ENCODE data around the gene ITPRIPL2. TPM values are rescaled to one million over a fixed set of nuclear protein-coding genes. Genes with fewer than 3 reads are reported as not detected.

ITPRIPL2 gene
- total RNA-seq, 3 donors from 2014 or later (not counting 1 experiment from before 2014, with no cell fraction given) = 0.18 to 5.7 (median 2.5) TPM

GRCh38 chr16:19102187-19102872 lies 11.4 kb upstream of the ITPRIPL2 start:
- intact Hi-C loops (cut with micrococcal nuclease) = no loop called here
- Mint-ChIP-seq H3K4me3 (no peak overlapping the region), H3K4me1 (no peaks in the 10 kb centered on the region), H3K36me3 (no peaks in the 10 kb centered on the region), H3K27me3 (ENCODE audit: low read depth in 2 of 2) (peaks cover 2 to 3% of the 10 kb centered on the region in 2 donors), H3K27ac (no peak overlapping the region), H3K9me3 (no peaks in the 10 kb centered on the region)
- H3K4me1 ChIP-seq (ENCODE audit: control insufficient read depth, insufficient read depth, low read length) = no peaks in the 10 kb centered on the region
- DNase-seq (no peak), ATAC-seq (no peak)
- H3K27ac ChIP-seq (ENCODE audit: low read length) = no peak overlapping the region
- 91% methylated on average over 13 of the region's 16 CpGs for WGBS (ENCODE audit: insufficient coverage)
- no peaks in the 10 kb centered on the region for H3K36me3 ChIP-seq (ENCODE audit: control insufficient read depth, insufficient read depth, low read length)
- no peak overlapping the region for H3K4me3 ChIP-seq (ENCODE audit: low read length)
- H3K27me3 ChIP-seq (ENCODE audit: control insufficient read depth, insufficient read depth, low read length) = no peaks in the 10 kb centered on the region
- H3K9me3 ChIP-seq (ENCODE audit: control insufficient read depth, insufficient read depth, low read length) = no peaks in the 10 kb centered on the region
- no peak for TF ChIP-seq CTCF (IDR thresholded peaks at IDR 0.05)

- intact Hi-C loops (cut with micrococcal nuclease) = no loop called here
- Mint-ChIP-seq H3K4me3 (no peak overlapping the region), H3K36me3 (no peaks in the 10 kb centered on the region), H3K4me1 (no peaks in the 10 kb centered on the region), H3K27ac (no peak overlapping the region), H3K27me3 (ENCODE audit: low read depth in 2 of 2) (peaks cover 3 to 8% of the 10 kb centered on the region in 2 donors), H3K9me3 (no peaks in the 10 kb centered on the region)
- no peaks in the 10 kb centered on the region for H3K36me3 ChIP-seq (ENCODE audit: control insufficient read depth, insufficient read depth, low read length)
- DNase-seq (no peak), ATAC-seq (no peak)
- no peaks in the 10 kb centered on the region for H3K27me3 ChIP-seq (ENCODE audit: control insufficient read depth, insufficient read depth, low read length)
- H3K4me1 ChIP-seq (ENCODE audit: control insufficient read depth, insufficient read depth, low read length) = no peaks in the 10 kb centered on the region
- no peak overlapping the region for H3K4me3 ChIP-seq (ENCODE audit: low read length)
- H3K9me3 ChIP-seq (ENCODE audit: control insufficient read depth, insufficient read depth, low read length) = no peaks in the 10 kb centered on the region
- TF ChIP-seq CTCF (IDR thresholded peaks at IDR 0.05) = no peak
- H3K27ac ChIP-seq (ENCODE audit: low read length) = no peak overlapping the region
- 84% methylated on average over 5 of the region's 5 CpGs for WGBS (ENCODE audit: insufficient coverage)
These were observed 9.2 kb upstream of the ITPRIPL2 start for GRCh38 chr16:19104607-19105006.

GRCh38 chr16:19105131-19105530 lies 8.6 kb upstream of the ITPRIPL2 start:
- no peak for ATAC-seq
- no peak for TF ChIP-seq CTCF (IDR thresholded peaks at IDR 0.05)
- intact Hi-C loops (cut with micrococcal nuclease) = no loop called here

More at GRCh38 chr16:19105131-19105530, 8.6 kb upstream of the ITPRIPL2 start:
- Histone ChIP-seq H3K27me3 (ENCODE audit: control insufficient read depth, insufficient read depth, low read length) (no peaks in the 10 kb centered on the region), H3K36me3 (ENCODE audit: control insufficient read depth, insufficient read depth, low read length) (no peaks in the 10 kb centered on the region), H3K27ac (ENCODE audit: low read length) (no peak overlapping the region), H3K4me1 (ENCODE audit: control insufficient read depth, insufficient read depth, low read length) (no peaks in the 10 kb centered on the region), H3K4me3 (ENCODE audit: low read length) (no peak overlapping the region), H3K9me3 (ENCODE audit: control insufficient read depth, insufficient read depth, low read length) (no peaks in the 10 kb centered on the region)
- Mint-ChIP-seq H3K9me3 (no peaks in the 10 kb centered on the region), H3K4me3 (no peak overlapping the region), H3K27me3 (ENCODE audit: low read depth in 2 of 2) (peaks cover 3 to 8% of the 10 kb centered on the region in 2 donors), H3K27ac (no peak overlapping the region), H3K4me1 (no peaks in the 10 kb centered on the region), H3K36me3 (no peaks in the 10 kb centered on the region)
- 84% methylated on average over 6 of the region's 6 CpGs for WGBS (ENCODE audit: insufficient coverage)
- DNase-seq = no peak

All from natural killer cell (primary cell).